BLaER1 treated with 17β-estradiol and CSF1 and Interleukin-3, amounts not matched to agents 10 nM and 100 nM (cell line): Measurements from ENCODE around the gene TRIM3.
A peak's percentile ranks its signal among the peaks of the same experiment; 100 is the strongest.

Experiments used
- H3K27ac ChIP-seq, 11 experiments: shearing (Covaris generic); formaldehyde crosslinking; 2 replicates each; pipeline ENCODE4 v1.8.1; 2022
- H3K27me3 ChIP-seq, 11 experiments: shearing (Covaris generic); formaldehyde crosslinking; 2 replicates each; pipeline ENCODE4 v1.8.1; 2022
- H3K36me3 ChIP-seq, 11 experiments: shearing (Covaris generic); formaldehyde crosslinking; 2 replicates each; pipeline ENCODE4 v1.8.1; 2022
- H3K4me1 ChIP-seq, 10 experiments: shearing (Covaris generic); formaldehyde crosslinking; 2 replicates each; pipeline ENCODE4 v1.8.1; 2022
- H3K4me2 ChIP-seq, 11 experiments: shearing (Covaris generic); formaldehyde crosslinking; 2 replicates each; pipeline ENCODE4 v1.8.1; 2022
- H3K4me3 ChIP-seq, 10 experiments: shearing (Covaris generic); formaldehyde crosslinking; 2 replicates each; pipeline ENCODE4 v1.8.1; 2022
- H3K9ac ChIP-seq, 11 experiments: shearing (Covaris generic); formaldehyde crosslinking; 2 replicates each; pipeline ENCODE4 v1.8.1; 2022
- H3K9me3 ChIP-seq, 11 experiments: shearing (Covaris generic); formaldehyde crosslinking; replicated peaks in 1 of 11; 2 replicates each; pipeline ENCODE4 v1.8.1; 2022
- H4K20me1 ChIP-seq, 11 experiments: shearing (Covaris generic); formaldehyde crosslinking; 2 replicates each; pipeline ENCODE4 v1.8.1; 2022
- Cebpa-rat ChIP-seq, 11 experiments: shearing (Covaris generic); IDR thresholded peaks; 2 replicates each; pipeline ENCODE4 v1.8.1; 2022

TRIM3 gene

DNA sequence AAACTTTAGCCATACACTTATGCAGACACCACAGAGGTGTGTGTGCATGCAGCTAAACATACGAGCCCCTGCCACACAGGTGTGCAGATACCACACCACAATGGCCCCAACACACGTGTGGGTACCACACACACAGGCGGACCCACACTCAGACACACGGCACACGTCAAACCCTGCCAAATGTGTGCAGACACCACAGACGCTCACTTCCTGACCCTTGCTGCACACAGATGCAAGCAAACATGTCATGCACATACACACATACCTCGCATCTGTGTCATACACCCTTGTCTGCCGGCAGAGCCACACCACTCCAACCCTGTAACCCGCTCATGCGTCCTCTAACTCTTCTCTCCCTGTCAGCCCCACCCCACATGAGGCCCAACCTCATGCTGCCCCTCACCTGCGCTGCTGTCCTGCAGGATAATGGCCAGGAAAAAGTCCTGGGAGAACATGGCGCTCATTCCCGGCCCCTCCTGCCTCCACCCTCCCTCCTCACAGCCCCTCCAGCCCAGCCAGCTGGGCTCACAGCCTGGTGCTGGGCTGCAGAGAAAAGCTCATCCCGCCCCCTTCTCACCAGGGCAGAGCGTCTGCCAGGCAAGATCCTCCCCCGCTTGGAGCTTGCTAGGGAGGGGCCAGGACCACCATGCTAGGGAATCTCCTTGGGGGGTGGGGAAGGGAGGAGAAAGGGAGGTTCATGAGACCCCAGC, 69.2 kb downstream of the TRIM3 start:
- Histone ChIP-seq H3K27me3 (no peaks in the 10 kb centered on the region), H3K9ac (no peak overlapping the region), H3K4me2 (peak overlapping the region; percentile 60 to 94 (median 88); a peak in 21 of 22 replicates), H3K27ac (no peak overlapping the region), H3K36me3 (peaks cover 0 to 26% (median 11%) of the 10 kb centered on the region in 11 experiments; a peak in 9 of 22 replicates), H3K4me3 (no peak overlapping the region), H4K20me1 (peaks cover 0 to 46% (median 14%) of the 10 kb centered on the region in 11 experiments; a peak in 12 of 22 replicates), H3K9me3 (no peaks in the 10 kb centered on the region), H3K4me1 (peaks cover 37 to 49% (median 45%) of the 10 kb centered on the region in 10 experiments)
- TF ChIP-seq Cebpa-rat (IDR thresholded peaks at IDR 0.05): no peak

DNA sequence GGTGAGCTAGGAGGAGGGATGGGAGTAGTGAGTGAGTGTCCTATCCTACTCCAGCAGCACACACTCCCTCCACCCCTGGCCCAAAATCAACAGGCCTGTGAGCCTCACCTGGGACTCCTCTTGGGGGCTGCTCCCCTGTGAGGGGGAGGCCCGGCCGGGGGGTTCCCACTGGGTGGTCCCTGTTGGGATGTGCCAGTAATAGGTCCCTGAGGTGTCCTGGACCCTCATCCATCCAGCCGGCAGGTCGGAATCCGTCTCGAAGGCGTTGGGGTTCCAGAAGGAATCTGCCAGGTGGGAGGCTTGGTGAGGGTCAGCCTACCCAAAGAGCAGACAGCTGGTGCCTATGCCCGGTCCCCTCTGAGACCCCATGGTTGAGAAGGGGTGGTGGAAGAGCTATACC, 70.2 kb downstream of the TRIM3 start:
- Histone ChIP-seq H3K4me3 (0 out of 20 replicates have a peak overlapping the region, but pooled peaks of 1 of the 10 experiments have one; percentile 38), H3K27me3 (no peaks in the 10 kb centered on the region), H3K9me3 (no peaks in the 10 kb centered on the region), H3K4me1 (peaks cover 37 to 49% (median 45%) of the 10 kb centered on the region in 10 experiments), H3K36me3 (peaks cover 0 to 23% (median 11%) of the 10 kb centered on the region in 11 experiments; a peak in 10 of 22 replicates), H4K20me1 (peaks cover 0 to 46% (median 14%) of the 10 kb centered on the region in 11 experiments; a peak in 12 of 22 replicates), H3K9ac (no peak overlapping the region), H3K4me2 (peak overlapping the region; percentile 60 to 94 (median 88)), H3K27ac (peak overlapping the region in 5 of 11 experiments; percentile 51 to 71 (median 59); a peak in 7 of 22 replicates)
- no peak for TF ChIP-seq Cebpa-rat (IDR thresholded peaks at IDR 0.05)

DNA sequence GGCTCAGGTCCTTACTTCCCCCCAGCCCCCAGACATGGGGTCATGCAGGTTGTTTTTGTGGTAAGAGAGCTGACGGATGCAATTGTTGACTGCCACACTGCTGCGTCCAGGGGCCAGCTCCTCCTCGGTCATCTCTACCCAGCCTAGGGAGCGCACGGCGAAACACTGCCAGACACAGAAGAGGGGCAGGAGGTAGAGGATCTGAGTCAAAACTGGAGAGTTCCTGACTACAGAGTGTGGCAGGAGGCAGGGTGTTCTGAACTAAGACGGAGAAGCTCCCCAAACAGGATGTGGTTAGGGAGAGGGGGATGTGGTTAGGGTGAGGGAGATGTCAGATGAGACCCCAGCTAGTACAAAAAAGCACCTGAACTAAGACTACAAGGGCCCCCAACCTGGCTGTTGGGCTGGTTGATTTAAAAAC, 71.2 kb downstream of the TRIM3 start:
- Histone ChIP-seq H3K36me3 (peaks cover 0 to 31% (median 11%) of the 10 kb centered on the region in 11 experiments; a peak in 11 of 22 replicates), H3K4me1 (peaks cover 37 to 49% (median 45%) of the 10 kb centered on the region in 10 experiments), H4K20me1 (peaks cover 0 to 46% (median 14%) of the 10 kb centered on the region in 11 experiments; a peak in 12 of 22 replicates), H3K9me3 (no peaks in the 10 kb centered on the region), H3K4me2 (peak overlapping the region; percentile 60 to 94 (median 88)), H3K27ac (peak overlapping the region in 9 of 11 experiments; percentile 15 to 71 (median 53); a peak in 18 of 22 replicates), H3K27me3 (no peaks in the 10 kb centered on the region), H3K9ac (peak overlapping the region in 10 of 11 experiments; percentile 2 to 56 (median 44); a peak in 16 of 22 replicates), H3K4me3 (peak overlapping the region in 5 of 10 experiments; percentile 0 to 38 (median 27); a peak in 6 of 20 replicates)
- TF ChIP-seq Cebpa-rat (IDR thresholded peaks at IDR 0.05): no peak

DNA sequence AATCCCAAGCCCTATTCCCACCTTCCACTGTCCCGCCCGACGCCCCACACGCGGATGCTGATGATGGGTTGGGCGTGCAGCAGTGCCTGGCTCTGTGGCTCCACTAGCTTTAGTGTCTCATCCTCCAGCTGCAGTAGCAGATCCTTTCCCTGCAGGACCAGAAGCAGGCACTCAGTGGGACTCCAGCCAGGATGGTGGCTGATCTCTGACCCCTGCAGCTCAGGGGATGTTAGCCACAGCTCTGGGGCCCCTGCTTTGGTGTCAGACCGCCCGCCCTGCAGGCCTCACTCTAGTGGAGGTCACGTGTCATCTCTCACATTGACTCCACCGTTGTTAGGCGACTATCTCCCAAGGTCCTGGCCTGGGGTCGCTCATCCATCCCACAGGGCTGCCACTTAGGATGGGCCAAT, 71.7 kb downstream of the TRIM3 start:
- no peaks in the 10 kb centered on the region for H3K9me3 ChIP-seq
- peaks cover 0 to 42% (median 14%) of the 10 kb centered on the region in 11 experiments; a peak in 12 of 22 replicates for H4K20me1 ChIP-seq
- peak overlapping the region in 5 of 10 experiments; percentile 0 to 38 (median 27); a peak in 5 of 20 replicates for H3K4me3 ChIP-seq
- peak overlapping the region in 9 of 11 experiments; percentile 26 to 56 (median 47); a peak in 13 of 22 replicates for H3K9ac ChIP-seq
- peaks cover 0 to 33% (median 11%) of the 10 kb centered on the region in 11 experiments; a peak in 11 of 22 replicates for H3K36me3 ChIP-seq
- peaks cover 37 to 49% (median 45%) of the 10 kb centered on the region in 10 experiments for H3K4me1 ChIP-seq
- H3K27me3 ChIP-seq: no peaks in the 10 kb centered on the region
- H3K27ac ChIP-seq: peak overlapping the region in 9 of 11 experiments; percentile 15 to 71 (median 53); a peak in 16 of 22 replicates
- H3K4me2 ChIP-seq: peak overlapping the region; percentile 60 to 94 (median 88)
- no peak for TF ChIP-seq Cebpa-rat (IDR thresholded peaks at IDR 0.05)

DNA sequence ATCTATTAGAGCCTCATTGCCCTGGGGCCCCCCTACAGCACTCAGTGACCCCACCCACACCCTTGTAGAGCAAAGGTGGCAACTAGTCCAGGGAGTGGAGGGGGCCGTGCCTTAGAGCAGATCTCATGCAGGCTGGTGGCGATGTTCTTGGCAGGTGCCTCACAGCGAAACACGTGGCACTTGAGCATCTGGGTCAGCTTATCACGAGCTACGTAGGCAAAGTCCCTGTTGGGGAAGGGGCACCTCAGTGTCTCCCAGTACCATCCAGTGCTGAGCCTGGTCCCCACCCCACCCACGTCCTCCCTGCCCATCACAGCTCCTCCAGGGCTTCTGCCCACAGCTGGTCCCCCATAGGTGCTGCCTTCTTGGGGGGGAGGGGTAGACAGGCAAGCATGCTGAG, 72.3 kb downstream of the TRIM3 start:
- no peak for TF ChIP-seq Cebpa-rat (IDR thresholded peaks at IDR 0.05)
- H3K27me3 ChIP-seq: no peaks in the 10 kb centered on the region
- H3K36me3 ChIP-seq: peaks cover 0 to 33% (median 11%) of the 10 kb centered on the region in 11 experiments; a peak in 11 of 22 replicates
- H3K4me3 ChIP-seq: no peak overlapping the region
- peaks cover 37 to 49% (median 45%) of the 10 kb centered on the region in 10 experiments for H3K4me1 ChIP-seq
- H4K20me1 ChIP-seq: peaks cover 0 to 38% (median 14%) of the 10 kb centered on the region in 11 experiments; a peak in 12 of 22 replicates
- peak overlapping the region in 3 of 11 experiments; percentile 51 to 67 (median 58); a peak in 3 of 22 replicates for H3K27ac ChIP-seq
- H3K4me2 ChIP-seq: peak overlapping the region in 10 of 11 experiments; percentile 78 to 94 (median 88); a peak in 20 of 22 replicates
- 0 out of 22 replicates have a peak overlapping the region, but pooled peaks of 1 of the 11 experiments have one; percentile 55 for H3K9ac ChIP-seq
- H3K9me3 ChIP-seq: no peaks in the 10 kb centered on the region

DNA sequence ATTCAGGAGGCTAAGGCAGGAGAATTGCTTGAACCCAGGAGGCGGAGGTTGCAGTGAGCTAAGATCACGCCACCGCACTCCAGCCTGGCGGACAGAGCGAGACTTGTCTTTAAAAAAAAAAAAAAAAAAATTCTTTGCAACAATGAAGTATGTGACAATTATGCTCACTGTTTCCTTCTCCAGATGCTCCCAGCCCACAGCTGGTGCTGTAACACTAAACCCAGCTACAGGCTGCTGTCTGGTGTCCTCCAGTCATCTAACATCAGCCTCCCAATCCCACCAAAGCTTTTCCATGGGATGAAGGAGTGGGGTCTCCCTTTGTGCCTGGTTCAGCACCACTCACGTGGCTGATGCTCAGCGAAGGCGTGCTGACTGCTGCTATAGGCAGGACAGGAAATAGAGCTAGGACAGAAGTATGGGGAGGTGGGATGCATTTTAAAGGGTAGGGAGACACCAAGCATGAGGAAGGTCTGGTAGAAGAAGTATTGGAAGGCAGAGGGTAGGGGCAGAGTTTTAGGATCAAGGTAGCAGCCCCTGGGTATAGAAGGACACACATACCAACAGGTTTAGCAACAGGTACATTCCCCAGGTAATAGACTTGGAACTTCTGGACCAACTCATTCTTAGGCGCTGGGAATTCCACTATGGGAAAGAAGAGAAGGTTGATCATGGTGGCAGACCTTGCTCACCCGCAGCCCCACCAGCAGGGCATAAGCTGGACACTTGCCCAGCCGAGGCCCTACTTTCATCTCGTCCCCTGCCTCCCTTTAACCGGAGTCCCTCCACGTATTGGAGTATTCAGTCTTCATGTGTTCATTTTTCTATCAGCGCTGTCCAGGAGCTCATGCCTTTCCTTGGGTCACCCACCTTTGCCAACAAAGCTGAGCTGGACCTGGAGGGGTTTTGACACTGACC, 73.1 kb downstream of the TRIM3 start:
- H3K27ac ChIP-seq: peak overlapping the region in 1 of 11 experiments; percentile 67; a peak in 1 of 22 replicates
- no peak for TF ChIP-seq Cebpa-rat (IDR thresholded peaks at IDR 0.05)
- no peaks in the 10 kb centered on the region for H3K9me3 ChIP-seq
- H4K20me1 ChIP-seq: peaks cover 0 to 35% (median 14%) of the 10 kb centered on the region in 11 experiments; a peak in 11 of 22 replicates
- H3K9ac ChIP-seq: no peak overlapping the region
- H3K4me3 ChIP-seq: no peak overlapping the region
- H3K4me2 ChIP-seq: peak overlapping the region in 9 of 11 experiments; percentile 78 to 94 (median 89); a peak in 15 of 22 replicates
- H3K27me3 ChIP-seq: no peaks in the 10 kb centered on the region
- H3K36me3 ChIP-seq: peaks cover 0 to 36% (median 11%) of the 10 kb centered on the region in 11 experiments; a peak in 11 of 22 replicates
- H3K4me1 ChIP-seq: peaks cover 37 to 49% (median 45%) of the 10 kb centered on the region in 10 experiments
